ENCODE measurements around the gene TSLP.

- no peak for TF ChIP-seq POLR2AphosphoS5 (IDR thresholded peaks at IDR 0.05; ENCODE audit: insufficient read depth, low read depth, low read length)
- no peak for TF ChIP-seq CTCF (IDR thresholded peaks at IDR 0.05; ENCODE audit: extremely low read depth in 1 of 2, insufficient read depth in 1 of 2, low read depth in 1 of 2, low read length in 2 of 2)
- TF ChIP-seq EZH2 (IDR thresholded peaks at IDR 0.05; ENCODE audit: borderline replicate concordance, low read depth, low read length, severe bottlenecking) = no peak
- no peak for TF ChIP-seq MYC (IDR thresholded peaks at IDR 0.05; ENCODE audit: low read depth, low read length)
- TF ChIP-seq FOS (IDR thresholded peaks at IDR 0.05; ENCODE audit: borderline replicate concordance, insufficient read depth, low read length) = no peak
- no peak for TF ChIP-seq POLR2A (IDR thresholded peaks at IDR 0.05; ENCODE audit: low read depth, low read length)
- TF ChIP-seq MAX (IDR thresholded peaks at IDR 0.05; ENCODE audit: insufficient read depth, insufficient read length) = no peak
Measured at GRCh38 chr5:111069839-111070238, 1.7 kb upstream of the TSLP start.
